SK-N-MC (cell line): ENCODE data around the gene CLCN6.

Source experiments
- DNase-seq: peaks from one replicate; pipeline ENCODE4 v3.0.0-alpha.2; 2011; ENCODE audit warnings: low read depth, low spot score
- H3K27ac ChIP-seq: fragments of 200-600 bp; sonication (generic); 2 replicates; pipeline ENCODE4 v1.5.1; 2016; ENCODE audit warnings: mixed run types
- H3K36me3 ChIP-seq: fragments of 200-600 bp; sonication (generic); 2 replicates; pipeline ENCODE4 v1.6.1; 2017; ENCODE audit warnings: antibody characterized with exemption, low read length, mixed read lengths; ENCODE audit not compliant: insufficient read depth
- H3K4me3 ChIP-seq: fragments of 200-600 bp; sonication (generic); 2 replicates; pipeline ENCODE4 v1.5.1; 2016
- H3K9ac ChIP-seq: fragments of 200-600 bp; sonication (generic); 2 replicates; pipeline ENCODE4 v1.8.0; 2017; ENCODE audit warnings: mixed run types, mixed read lengths; ENCODE audit not compliant: insufficient read length
- H3K9me3 ChIP-seq: fragments of 200-600 bp; sonication (generic); 2 replicates; pipeline ENCODE4 v1.6.1; 2017; ENCODE audit warnings: low read depth, mild to moderate bottlenecking, antibody characterized with exemption, low read length, moderate library complexity, mixed read lengths
- EZH2 ChIP-seq: fragments of 200-600 bp; sonication (generic); IDR thresholded peaks from one replicate; pipeline ENCODE4 v1.6.1; 2017; ENCODE audit warnings: antibody characterized with exemption
- FOXP2 ChIP-seq: optimal IDR thresholded peaks from 2 replicates; pipeline ENCODE3; 2011; ENCODE audit warnings: mild to moderate bottlenecking, moderate library complexity; ENCODE audit not compliant: insufficient read depth; ENCODE audit errors: extremely low read length, control extremely low read depth
- POLR2AphosphoS5 ChIP-seq: IDR thresholded peaks from 2 replicates; pipeline ENCODE4 v1.6.1; 2012; ENCODE audit warnings: mild to moderate bottlenecking, low read depth, low read length, borderline replicate concordance

The CLCN6 gene

GRCh38 chr1:11880181-11880575 lies 74.2 kb downstream of the CLCN6 start:
- Histone ChIP-seq H3K27ac (no peak overlapping the region), H3K9me3 (no peaks in the 10 kb centered on the region), H3K36me3 (no peaks in the 10 kb centered on the region), H3K4me3 (no peak overlapping the region), H3K9ac (no peak overlapping the region)
- TF ChIP-seq POLR2AphosphoS5 (no peak), EZH2 (no peak), FOXP2 (no peak)
- no peak for DNase-seq

- TF ChIP-seq EZH2 (no peak), FOXP2 (no peak), POLR2AphosphoS5 (no peak)
- Histone ChIP-seq H3K36me3 (no peaks in the 10 kb centered on the region), H3K9ac (no peak overlapping the region), H3K27ac (no peak overlapping the region), H3K9me3 (no peaks in the 10 kb centered on the region), H3K4me3 (no peak overlapping the region)
- DNase-seq, result no peak
Observed at GRCh38 chr1:11880911-11881748, 75.1 kb downstream of the CLCN6 start.

GRCh38 chr1:11881749-11882441 lies 75.9 kb downstream of the CLCN6 start:
- DNase-seq, result no peak
- H3K9me3 ChIP-seq, result no peaks in the 10 kb centered on the region
- no peak overlapping the region for H3K27ac ChIP-seq
- H3K4me3 ChIP-seq, result no peak overlapping the region
- TF ChIP-seq FOXP2, result no peak
- no peak for TF ChIP-seq EZH2
- no peak for TF ChIP-seq POLR2AphosphoS5
- no peak overlapping the region for H3K9ac ChIP-seq
- H3K36me3 ChIP-seq, result no peaks in the 10 kb centered on the region

GRCh38 chr1:11882814-11883538 lies 77.0 kb downstream of the CLCN6 start:
- DNase-seq, result no peak
- H3K9me3 ChIP-seq, result no peaks in the 10 kb centered on the region
- TF ChIP-seq POLR2AphosphoS5 (no peak), EZH2 (no peak), FOXP2 (no peak)
- H3K4me3 ChIP-seq, result no peak overlapping the region
- no peaks in the 10 kb centered on the region for H3K36me3 ChIP-seq
- no peak overlapping the region for H3K27ac ChIP-seq
- no peak overlapping the region for H3K9ac ChIP-seq

GRCh38 chr1:11885916-11886315 lies 79.9 kb downstream of the CLCN6 start:
- no peaks in the 10 kb centered on the region for H3K36me3 ChIP-seq
- H3K27ac ChIP-seq, result no peak overlapping the region
- TF ChIP-seq EZH2, result no peak
- TF ChIP-seq POLR2AphosphoS5, result no peak
- TF ChIP-seq FOXP2, result no peak
- H3K9ac ChIP-seq, result no peak overlapping the region
- no peak for DNase-seq
- H3K4me3 ChIP-seq, result no peak overlapping the region
- no peaks in the 10 kb centered on the region for H3K9me3 ChIP-seq

DNA sequence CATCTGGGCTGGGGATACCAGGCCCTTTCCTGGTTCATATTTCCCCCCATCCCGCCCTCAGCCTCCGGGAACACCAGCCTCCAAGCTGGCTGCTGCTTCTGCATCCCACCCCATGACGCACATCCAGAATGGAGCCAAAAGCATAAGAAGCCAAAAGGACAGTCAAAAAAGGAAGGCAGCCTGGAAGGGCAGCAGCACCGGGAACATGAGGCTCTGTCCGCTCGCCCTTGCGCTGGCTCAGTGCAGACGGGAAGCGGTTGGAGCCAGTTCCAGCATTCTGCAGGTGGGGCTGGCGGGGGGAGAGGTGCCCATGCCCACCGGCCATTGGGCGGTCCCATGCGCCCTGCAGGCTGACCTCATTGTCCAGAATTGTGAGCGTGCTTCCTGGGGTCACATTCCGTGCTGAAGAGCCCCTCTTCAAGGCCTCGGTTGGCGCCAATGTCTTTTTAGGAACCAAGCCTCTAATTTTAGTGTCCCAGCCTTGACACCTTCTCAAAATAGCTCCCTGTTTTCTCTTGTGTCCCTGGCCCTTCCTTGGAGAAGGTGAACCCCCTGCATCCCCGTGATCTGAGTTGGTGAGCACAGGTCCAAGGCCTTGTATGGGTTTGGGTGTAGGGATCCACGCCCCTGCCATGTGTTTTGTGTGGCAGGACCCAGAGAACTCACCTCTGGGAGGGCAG lies 81.1 kb downstream of the CLCN6 start:
- Histone ChIP-seq H3K36me3 (no peaks in the 10 kb centered on the region), H3K9ac (no peak overlapping the region), H3K27ac (no peak overlapping the region), H3K4me3 (no peak overlapping the region), H3K9me3 (no peaks in the 10 kb centered on the region)
- DNase-seq, result no peak
- TF ChIP-seq POLR2AphosphoS5, result no peak
- TF ChIP-seq EZH2, result no peak
- no peak for TF ChIP-seq FOXP2

DNA sequence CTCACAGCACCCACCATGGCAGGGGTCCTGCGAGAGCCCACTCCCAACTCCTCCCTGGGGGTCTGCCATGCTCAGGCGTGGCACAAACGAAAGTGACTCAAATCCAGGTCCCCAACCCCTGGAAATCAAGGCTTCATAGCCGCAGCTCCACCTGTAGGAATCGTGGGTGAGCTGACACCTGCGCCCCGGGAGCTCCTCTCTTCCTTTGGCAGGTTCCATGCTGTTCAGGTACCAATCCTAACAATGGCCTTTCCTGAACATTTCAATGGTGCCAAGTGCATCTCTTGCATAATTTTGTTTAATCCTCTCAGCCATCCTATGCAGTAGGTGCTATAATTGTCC lies 81.6 kb downstream of the CLCN6 start:
- DNase-seq, result no peak
- H3K36me3 ChIP-seq, result no peaks in the 10 kb centered on the region
- H3K4me3 ChIP-seq, result no peak overlapping the region
- H3K27ac ChIP-seq, result no peak overlapping the region
- no peak for TF ChIP-seq FOXP2
- no peak for TF ChIP-seq EZH2
- no peak for TF ChIP-seq POLR2AphosphoS5
- no peaks in the 10 kb centered on the region for H3K9me3 ChIP-seq
- H3K9ac ChIP-seq, result no peak overlapping the region

DNA sequence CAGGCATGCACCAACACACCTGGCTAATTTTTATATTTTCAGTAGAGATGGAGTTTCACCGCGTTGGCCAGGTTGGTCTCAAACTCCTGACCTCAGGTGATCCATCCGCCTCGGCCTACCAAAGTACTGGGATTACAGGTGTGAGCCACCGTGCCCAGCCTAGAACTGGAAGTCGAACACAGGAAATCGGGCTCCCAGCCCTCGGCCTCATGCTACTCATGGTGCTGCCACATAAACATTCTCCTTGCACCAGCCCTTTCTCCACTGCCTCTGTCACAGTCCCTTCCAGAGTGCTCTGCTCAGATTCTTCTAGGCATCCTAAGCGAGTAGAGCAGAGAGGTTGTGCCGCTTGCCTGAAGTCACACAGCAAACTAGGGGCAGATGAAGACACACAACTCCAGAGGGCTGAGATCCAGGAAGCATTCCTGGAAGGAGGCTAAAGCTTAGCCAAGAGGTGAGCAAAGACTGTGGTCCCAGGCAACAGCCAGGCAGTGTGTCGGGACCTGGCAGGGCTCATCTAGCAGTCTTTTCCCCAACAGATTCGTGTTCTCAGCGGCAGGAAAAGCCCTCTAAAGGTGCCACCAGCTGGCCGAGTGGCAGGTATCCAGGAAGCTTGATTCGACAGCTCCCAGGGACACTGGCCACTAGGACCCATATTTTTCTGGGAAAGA lies 82.3 kb downstream of the CLCN6 start:
- H3K36me3 ChIP-seq, result no peaks in the 10 kb centered on the region
- H3K4me3 ChIP-seq, result no peak overlapping the region
- no peak for TF ChIP-seq FOXP2
- no peak for TF ChIP-seq EZH2
- TF ChIP-seq POLR2AphosphoS5, result no peak
- no peak overlapping the region for H3K9ac ChIP-seq
- H3K9me3 ChIP-seq, result no peaks in the 10 kb centered on the region
- H3K27ac ChIP-seq, result no peak overlapping the region
- DNase-seq, result no peak
